Stimulated activated effector memory CD8-positive, alpha-beta T cell treated with anti-CD3 and anti-CD28 coated beads, Interleukin-12 subunit alpha, Interleukin-12 subunit beta, amount 100 ng/mL, for 72 hours (primary cell): ENCODE data around the gene RAB6A.
"Not testable (repeated sequence)": the region's sequence is repeated elsewhere in the genome, so short reads cannot be mapped to it uniquely, and the experiment has no call there.

Experiments
- ATAC-seq: fragments of 150-1000 bp; cut with Tn5 transposase; 2 replicates; pipeline ENCODE4 v1.10.0; 2021
- DNase-seq, 2 donors: peaks; one replicate each; pipeline ENCODE4 v3.0.0; 2021 to 2022; ENCODE audit warnings: low spot score in 2 of 2
- H3K27ac Mint-ChIP-seq: one replicate; pipeline ENCODE4 v1.8.0; 2022; ENCODE audit warnings: mild to moderate bottlenecking, mixed read lengths
- H3K36me3 Mint-ChIP-seq: one replicate; pipeline ENCODE4 v1.8.0; 2022; ENCODE audit warnings: mild to moderate bottlenecking, mixed read lengths
- H3K4me1 Mint-ChIP-seq: one replicate; pipeline ENCODE4 v1.8.0; 2022; ENCODE audit warnings: mixed read lengths
- H3K4me3 Mint-ChIP-seq: one replicate; pipeline ENCODE4 v1.8.0; 2022; ENCODE audit warnings: mild to moderate bottlenecking, mixed read lengths
- H3K9me3 Mint-ChIP-seq: one replicate; pipeline ENCODE4 v1.8.0; 2022; ENCODE audit warnings: mixed read lengths

RAB6A gene

GRCh38 chr11:73752216-73752867 lies 8.5 kb downstream of the RAB6A start:
- peaks cover 44% of the 10 kb centered on the region for H3K36me3 Mint-ChIP-seq
- H3K4me3 Mint-ChIP-seq: no peak overlapping the region
- no peak for ATAC-seq
- H3K9me3 Mint-ChIP-seq: no peaks in the 10 kb centered on the region
- peaks cover 48% of the 10 kb centered on the region for H3K4me1 Mint-ChIP-seq
- peak overlapping the region; percentile 70 for H3K27ac Mint-ChIP-seq
- no peak for DNase-seq

- H3K27ac Mint-ChIP-seq: peak overlapping the region; percentile 70
- H3K4me1 Mint-ChIP-seq: peaks cover 48% of the 10 kb centered on the region
- not testable (repeated sequence) for H3K9me3 Mint-ChIP-seq, ATAC-seq, H3K4me3 Mint-ChIP-seq, DNase-seq
- peaks cover 35% of the 10 kb centered on the region for H3K36me3 Mint-ChIP-seq
Observed at GRCh38 chr11:73750862-73751261, 10.0 kb downstream of the RAB6A start.

- DNase-seq (no peak), ATAC-seq (no peak)
- H3K4me3 Mint-ChIP-seq: no peak overlapping the region
- no peaks in the 10 kb centered on the region for H3K9me3 Mint-ChIP-seq
- H3K36me3 Mint-ChIP-seq: peaks cover 35% of the 10 kb centered on the region
- no peak overlapping the region for H3K27ac Mint-ChIP-seq
- peaks cover 42% of the 10 kb centered on the region for H3K4me1 Mint-ChIP-seq
Observed at GRCh38 chr11:73750228-73750627, 10.6 kb downstream of the RAB6A start.

GRCh38 chr11:73749118-73749517 lies 11.8 kb downstream of the RAB6A start:
- DNase-seq (no peak), ATAC-seq (no peak)
- Mint-ChIP-seq H3K9me3 (no peaks in the 10 kb centered on the region), H3K36me3 (peaks cover 42% of the 10 kb centered on the region), H3K27ac (peak overlapping the region; percentile 32), H3K4me3 (no peak overlapping the region), H3K4me1 (peaks cover 37% of the 10 kb centered on the region)

GRCh38 chr11:73748300-73748699 lies 12.6 kb downstream of the RAB6A start:
- H3K4me1 Mint-ChIP-seq: peaks cover 36% of the 10 kb centered on the region
- no peak for DNase-seq
- peaks cover 39% of the 10 kb centered on the region for H3K36me3 Mint-ChIP-seq
- ATAC-seq: no peak
- no peaks in the 10 kb centered on the region for H3K9me3 Mint-ChIP-seq
- no peak overlapping the region for H3K4me3 Mint-ChIP-seq
- no peak overlapping the region for H3K27ac Mint-ChIP-seq

- Mint-ChIP-seq H3K27ac (no peak overlapping the region), H3K9me3 (no peaks in the 10 kb centered on the region), H3K4me1 (peaks cover 37% of the 10 kb centered on the region), H3K4me3 (no peak overlapping the region), H3K36me3 (peaks cover 36% of the 10 kb centered on the region)
- DNase-seq (no peak), ATAC-seq (no peak)
Observed at GRCh38 chr11:73747762-73748161, 13.1 kb downstream of the RAB6A start.

- DNase-seq (no peak), ATAC-seq (no peak)
- Mint-ChIP-seq H3K36me3 (peaks cover 25% of the 10 kb centered on the region), H3K27ac (no peak overlapping the region), H3K9me3 (no peaks in the 10 kb centered on the region), H3K4me3 (no peak overlapping the region), H3K4me1 (peaks cover 26% of the 10 kb centered on the region)
Observed at GRCh38 chr11:73746701-73747100, 14.2 kb downstream of the RAB6A start.

GRCh38 chr11:73743045-73743444 lies 17.8 kb downstream of the RAB6A start:
- no peak for ATAC-seq
- peaks cover 6% of the 10 kb centered on the region for H3K4me1 Mint-ChIP-seq
- peaks cover 14% of the 10 kb centered on the region for H3K36me3 Mint-ChIP-seq
- no peaks in the 10 kb centered on the region for H3K9me3 Mint-ChIP-seq
- DNase-seq: no peak
- peak overlapping the region; percentile 10 for H3K27ac Mint-ChIP-seq
- H3K4me3 Mint-ChIP-seq: no peak overlapping the region

GRCh38 chr11:73735959-73736358 lies 24.9 kb downstream of the RAB6A start:
- Mint-ChIP-seq H3K36me3 (peaks cover 38% of the 10 kb centered on the region), H3K4me1 (peaks cover 12% of the 10 kb centered on the region)
- DNase-seq, H3K9me3 Mint-ChIP-seq, H3K27ac Mint-ChIP-seq, H3K4me3 Mint-ChIP-seq, ATAC-seq: not testable (repeated sequence)

- Mint-ChIP-seq H3K36me3 (peaks cover 47% of the 10 kb centered on the region), H3K4me3 (no peak overlapping the region), H3K4me1 (peaks cover 15% of the 10 kb centered on the region), H3K9me3 (no peaks in the 10 kb centered on the region), H3K27ac (no peak overlapping the region)
- no peak for ATAC-seq
- no peak for DNase-seq
Observed at GRCh38 chr11:73734993-73735392, 25.9 kb downstream of the RAB6A start.

GRCh38 chr11:73734011-73734410 lies 26.9 kb downstream of the RAB6A start:
- H3K4me3 Mint-ChIP-seq, H3K9me3 Mint-ChIP-seq, DNase-seq, H3K27ac Mint-ChIP-seq, ATAC-seq: not testable (repeated sequence)
- H3K4me1 Mint-ChIP-seq: peaks cover 25% of the 10 kb centered on the region
- H3K36me3 Mint-ChIP-seq: peaks cover 57% of the 10 kb centered on the region

GRCh38 chr11:73732936-73733335 lies 27.9 kb downstream of the RAB6A start:
- H3K27ac Mint-ChIP-seq, H3K9me3 Mint-ChIP-seq, H3K4me3 Mint-ChIP-seq, ATAC-seq, DNase-seq: not testable (repeated sequence)
- Mint-ChIP-seq H3K36me3 (peaks cover 61% of the 10 kb centered on the region), H3K4me1 (peaks cover 27% of the 10 kb centered on the region)

- ATAC-seq (no peak), DNase-seq (no peak)
- H3K4me3 Mint-ChIP-seq: no peak overlapping the region
- peaks cover 69% of the 10 kb centered on the region for H3K36me3 Mint-ChIP-seq
- H3K9me3 Mint-ChIP-seq: no peaks in the 10 kb centered on the region
- peak overlapping the region; percentile 75 for H3K27ac Mint-ChIP-seq
- peaks cover 32% of the 10 kb centered on the region for H3K4me1 Mint-ChIP-seq
Observed at GRCh38 chr11:73729594-73730206, 31.2 kb downstream of the RAB6A start.

GRCh38 chr11:73728000-73728399 lies 32.9 kb downstream of the RAB6A start:
- ATAC-seq (no peak), DNase-seq (no peak)
- Mint-ChIP-seq H3K4me3 (no peak overlapping the region), H3K27ac (no peak overlapping the region), H3K9me3 (no peaks in the 10 kb centered on the region), H3K36me3 (peaks cover 77% of the 10 kb centered on the region), H3K4me1 (peaks cover 28% of the 10 kb centered on the region)

- no peak for ATAC-seq
- Mint-ChIP-seq H3K4me1 (peaks cover 28% of the 10 kb centered on the region), H3K9me3 (no peaks in the 10 kb centered on the region), H3K4me3 (no peak overlapping the region), H3K27ac (no peak overlapping the region), H3K36me3 (peaks cover 73% of the 10 kb centered on the region)
- DNase-seq: no peak
Observed at GRCh38 chr11:73726825-73727224, 34.0 kb downstream of the RAB6A start.

- Mint-ChIP-seq H3K4me3 (no peak overlapping the region), H3K27ac (no peak overlapping the region), H3K4me1 (no peaks in the 10 kb centered on the region), H3K36me3 (peaks cover 88% of the 10 kb centered on the region), H3K9me3 (no peaks in the 10 kb centered on the region)
- ATAC-seq (no peak), DNase-seq (no peak)
Observed at GRCh38 chr11:73717136-73717535, 43.7 kb downstream of the RAB6A start.
